HG02623 (cell line): ENCODE data around the gene THOC2.
A peak's percentile ranks its signal among the peaks of the same experiment; 100 is the strongest.
"Not testable (repeated sequence)": the region's sequence is repeated elsewhere in the genome, so short reads cannot be mapped to it uniquely, and the experiment has no call there.

Source experiments
- ATAC-seq: cut with Tn5 transposase; IDR thresholded peaks from one replicate; pipeline ENCODE4 v1.9.1; 2021; ENCODE audit warnings: moderate library complexity; ENCODE audit not compliant: unreplicated experiment

Gene THOC2, protein sequence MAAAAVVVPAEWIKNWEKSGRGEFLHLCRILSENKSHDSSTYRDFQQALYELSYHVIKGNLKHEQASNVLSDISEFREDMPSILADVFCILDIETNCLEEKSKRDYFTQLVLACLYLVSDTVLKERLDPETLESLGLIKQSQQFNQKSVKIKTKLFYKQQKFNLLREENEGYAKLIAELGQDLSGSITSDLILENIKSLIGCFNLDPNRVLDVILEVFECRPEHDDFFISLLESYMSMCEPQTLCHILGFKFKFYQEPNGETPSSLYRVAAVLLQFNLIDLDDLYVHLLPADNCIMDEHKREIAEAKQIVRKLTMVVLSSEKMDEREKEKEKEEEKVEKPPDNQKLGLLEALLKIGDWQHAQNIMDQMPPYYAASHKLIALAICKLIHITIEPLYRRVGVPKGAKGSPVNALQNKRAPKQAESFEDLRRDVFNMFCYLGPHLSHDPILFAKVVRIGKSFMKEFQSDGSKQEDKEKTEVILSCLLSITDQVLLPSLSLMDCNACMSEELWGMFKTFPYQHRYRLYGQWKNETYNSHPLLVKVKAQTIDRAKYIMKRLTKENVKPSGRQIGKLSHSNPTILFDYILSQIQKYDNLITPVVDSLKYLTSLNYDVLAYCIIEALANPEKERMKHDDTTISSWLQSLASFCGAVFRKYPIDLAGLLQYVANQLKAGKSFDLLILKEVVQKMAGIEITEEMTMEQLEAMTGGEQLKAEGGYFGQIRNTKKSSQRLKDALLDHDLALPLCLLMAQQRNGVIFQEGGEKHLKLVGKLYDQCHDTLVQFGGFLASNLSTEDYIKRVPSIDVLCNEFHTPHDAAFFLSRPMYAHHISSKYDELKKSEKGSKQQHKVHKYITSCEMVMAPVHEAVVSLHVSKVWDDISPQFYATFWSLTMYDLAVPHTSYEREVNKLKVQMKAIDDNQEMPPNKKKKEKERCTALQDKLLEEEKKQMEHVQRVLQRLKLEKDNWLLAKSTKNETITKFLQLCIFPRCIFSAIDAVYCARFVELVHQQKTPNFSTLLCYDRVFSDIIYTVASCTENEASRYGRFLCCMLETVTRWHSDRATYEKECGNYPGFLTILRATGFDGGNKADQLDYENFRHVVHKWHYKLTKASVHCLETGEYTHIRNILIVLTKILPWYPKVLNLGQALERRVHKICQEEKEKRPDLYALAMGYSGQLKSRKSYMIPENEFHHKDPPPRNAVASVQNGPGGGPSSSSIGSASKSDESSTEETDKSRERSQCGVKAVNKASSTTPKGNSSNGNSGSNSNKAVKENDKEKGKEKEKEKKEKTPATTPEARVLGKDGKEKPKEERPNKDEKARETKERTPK (N-terminal part only)

DNA sequence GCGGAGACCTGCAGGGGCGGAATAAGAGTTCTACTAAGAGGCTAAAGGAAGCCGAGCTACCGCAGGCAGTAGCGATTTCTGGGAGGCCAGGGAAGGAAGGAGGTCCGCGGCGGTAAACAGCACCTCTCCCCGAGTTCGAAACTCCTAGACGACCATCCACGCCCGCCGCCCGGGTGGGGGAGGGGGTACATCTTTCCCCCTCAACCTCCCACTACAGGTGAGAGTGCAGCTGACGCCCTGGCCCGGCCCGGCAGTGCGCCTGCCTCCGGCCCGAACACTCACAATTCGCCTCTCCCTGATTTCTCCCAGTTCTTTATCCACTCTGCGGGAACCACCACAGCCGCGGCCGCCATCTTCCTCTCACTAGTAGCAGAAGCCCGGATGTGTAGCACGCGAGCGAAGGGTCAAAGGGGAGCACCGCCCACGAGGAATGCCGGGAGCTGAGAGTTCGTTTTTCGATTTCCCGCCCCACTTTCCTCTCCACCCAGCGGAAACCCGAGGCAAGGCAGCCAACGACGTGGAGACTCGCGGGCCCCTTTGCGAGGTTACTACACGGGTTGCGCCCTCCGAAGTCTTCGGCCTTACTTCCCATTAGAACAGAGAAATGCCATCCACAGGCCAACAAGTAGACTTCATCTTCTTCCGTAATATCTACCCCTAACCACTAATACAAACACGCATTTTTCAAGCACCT is at the start of gene THOC2:
TSS of gene THOC2 (minus strand) at position 383 of the 694 bp plus-strand sequence. CDS start at position 353, 30 bp downstream.
- ATAC-seq, result peak; percentile 82

GRCh38 chrX:123781786-123782185 is 48.9 kb upstream of the THOC2 start:
- ATAC-seq, result not testable (repeated sequence)

GRCh38 chrX:123779908-123780396 is 47.1 kb upstream of the THOC2 start:
- ATAC-seq, result no peak

GRCh38 chrX:123773258-123773988 is 40.6 kb upstream of the THOC2 start:
- ATAC-seq, result no peak

DNA sequence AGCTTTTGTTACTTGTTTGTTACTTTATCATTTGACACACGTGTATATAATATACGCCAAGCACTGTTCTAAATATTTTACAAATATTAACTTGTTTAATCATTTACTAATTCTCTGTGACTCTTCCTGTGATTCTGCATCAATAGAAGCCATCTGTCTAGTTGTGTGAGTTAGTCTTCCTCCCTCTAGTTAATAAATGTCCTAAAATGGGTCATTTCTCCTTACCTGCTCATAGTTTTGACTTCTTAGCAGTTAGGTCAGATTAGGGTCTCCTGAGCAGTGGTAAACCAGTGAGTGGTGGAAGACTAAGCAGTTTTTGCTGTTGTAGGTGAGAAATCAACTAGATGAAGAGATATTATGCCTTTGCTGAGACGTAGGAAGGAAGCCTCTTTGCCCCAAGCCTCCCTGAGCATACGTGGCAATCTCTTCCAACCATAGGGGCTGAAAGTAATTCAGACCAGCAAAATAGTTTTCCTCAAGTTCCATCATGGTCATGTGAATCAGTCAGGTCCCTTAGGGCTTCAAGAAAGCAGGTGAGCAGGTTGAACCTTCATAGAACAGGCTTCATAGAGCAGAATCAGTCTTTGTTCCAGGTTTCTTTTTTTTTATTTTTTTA is 38.7 kb upstream of the THOC2 start:
- ATAC-seq, result no peak

- peak; percentile 75 for ATAC-seq
Measured at GRCh38 chrX:123764967-123765871, 32.4 kb upstream of the THOC2 start.

DNA sequence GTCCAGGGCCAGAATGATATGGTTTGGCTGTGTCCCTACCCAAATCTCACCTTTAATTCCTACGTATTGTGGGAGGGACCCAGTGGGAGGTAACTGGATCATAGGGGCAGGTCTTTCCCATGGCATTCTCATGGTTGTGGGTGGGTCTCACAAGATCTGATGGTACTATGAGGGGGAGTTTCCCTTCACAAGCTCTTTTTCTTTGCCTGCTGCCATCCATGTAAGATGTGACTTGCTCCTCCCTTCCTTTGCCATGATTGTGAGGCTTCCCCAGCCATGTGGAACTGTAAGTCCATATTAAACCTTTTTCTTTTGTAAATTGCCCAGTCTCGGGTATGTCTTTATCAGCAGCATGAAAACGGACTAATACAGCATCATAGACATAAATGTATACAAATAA is 27.0 kb upstream of the THOC2 start:
- ATAC-seq, result not testable (repeated sequence)

GRCh38 chrX:123757794-123758193 is 24.9 kb upstream of the THOC2 start:
- ATAC-seq, result not testable (repeated sequence)

DNA sequence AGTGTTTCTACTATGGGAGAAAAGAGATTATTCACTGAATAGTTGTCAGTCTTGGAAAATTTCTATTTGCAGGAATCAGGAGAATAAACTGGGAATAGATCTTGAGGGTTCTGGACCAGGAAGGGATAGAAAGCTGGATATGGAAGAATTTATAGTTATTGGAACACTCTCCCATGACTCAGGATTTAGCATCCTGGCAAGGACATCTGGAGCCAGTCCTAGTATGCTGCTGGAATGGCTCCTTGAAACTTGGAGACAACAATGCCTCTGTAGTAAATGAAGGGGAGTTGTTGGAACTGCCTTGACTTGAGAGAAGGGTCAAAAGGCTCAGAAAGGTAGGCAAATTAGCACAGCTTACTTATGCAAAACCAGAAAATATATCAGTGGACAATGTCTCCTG is 23.5 kb upstream of the THOC2 start:
- no peak for ATAC-seq

DNA sequence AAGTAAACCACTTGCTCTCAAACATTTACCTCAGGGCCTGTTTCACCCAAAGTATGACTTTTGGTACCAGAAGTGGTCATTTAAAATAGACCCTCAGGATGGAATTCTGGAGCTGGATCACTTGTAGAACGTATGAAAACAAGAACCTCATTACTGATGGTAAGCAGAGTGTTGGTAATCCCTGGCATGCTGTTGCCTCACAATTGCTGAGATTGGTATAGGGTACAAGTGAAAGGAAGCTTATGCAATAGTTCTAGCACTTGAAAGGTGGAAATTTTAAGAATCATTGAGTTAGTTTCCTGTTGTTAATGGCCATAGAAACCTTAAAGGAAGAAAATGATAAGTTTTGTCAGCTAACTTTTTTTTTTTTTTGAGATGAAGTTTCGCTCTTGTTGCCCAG is 22.3 kb upstream of the THOC2 start:
- no peak for ATAC-seq

GRCh38 chrX:123753656-123754350 is 21.0 kb upstream of the THOC2 start:
- ATAC-seq, result no peak

GRCh38 chrX:123749643-123750042 is 16.8 kb upstream of the THOC2 start:
- ATAC-seq, result no peak

DNA sequence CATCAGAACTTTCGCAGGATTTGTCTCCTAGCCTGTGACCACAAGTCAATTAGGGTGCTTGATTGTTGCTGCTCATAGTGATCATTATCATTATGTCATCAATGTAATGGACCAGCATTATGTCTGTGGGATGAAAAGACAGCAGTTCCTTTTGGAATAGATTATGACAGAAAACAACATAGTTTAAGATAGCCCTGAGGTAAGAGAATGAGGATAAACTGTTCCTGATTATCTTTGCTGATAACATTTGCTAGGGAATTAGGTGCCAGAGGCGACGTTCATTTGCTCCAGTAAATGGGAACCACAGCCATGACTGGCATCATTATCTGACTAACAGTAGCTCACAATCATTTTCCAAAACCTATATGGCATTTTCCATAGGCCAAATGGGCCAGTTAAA is 12.7 kb upstream of the THOC2 start:
- no peak for ATAC-seq

- ATAC-seq, result no peak
Measured at GRCh38 chrX:123743312-123743711, 10.5 kb upstream of the THOC2 start.

- ATAC-seq, result no peak
Measured at GRCh38 chrX:123742440-123742839, 9.6 kb upstream of the THOC2 start.

GRCh38 chrX:123740536-123740935 is 7.7 kb upstream of the THOC2 start:
- no peak for ATAC-seq

GRCh38 chrX:123740006-123740405 is 7.2 kb upstream of the THOC2 start:
- ATAC-seq, result no peak
